C4-2B (cell line): ENCODE results near the gene ERCC1.

Experiments
- H3K27ac ChIP-seq: fragments of 450-650 bp; 2 replicates; pipeline ENCODE4 v1.5.1; 2017
- ZFX ChIP-seq: fragments of 450-650 bp; IDR thresholded peaks from 2 replicates; pipeline ENCODE4 v1.6.1; 2017
- TF ChIP-seq, protein P1 (sequence below): fragments of 450-650 bp; conservative IDR thresholded peaks from 2 replicates; pipeline ENCODE4 v1.5.1; 2017; ENCODE audit warnings: mild to moderate bottlenecking

The ERCC1 gene

DNA sequence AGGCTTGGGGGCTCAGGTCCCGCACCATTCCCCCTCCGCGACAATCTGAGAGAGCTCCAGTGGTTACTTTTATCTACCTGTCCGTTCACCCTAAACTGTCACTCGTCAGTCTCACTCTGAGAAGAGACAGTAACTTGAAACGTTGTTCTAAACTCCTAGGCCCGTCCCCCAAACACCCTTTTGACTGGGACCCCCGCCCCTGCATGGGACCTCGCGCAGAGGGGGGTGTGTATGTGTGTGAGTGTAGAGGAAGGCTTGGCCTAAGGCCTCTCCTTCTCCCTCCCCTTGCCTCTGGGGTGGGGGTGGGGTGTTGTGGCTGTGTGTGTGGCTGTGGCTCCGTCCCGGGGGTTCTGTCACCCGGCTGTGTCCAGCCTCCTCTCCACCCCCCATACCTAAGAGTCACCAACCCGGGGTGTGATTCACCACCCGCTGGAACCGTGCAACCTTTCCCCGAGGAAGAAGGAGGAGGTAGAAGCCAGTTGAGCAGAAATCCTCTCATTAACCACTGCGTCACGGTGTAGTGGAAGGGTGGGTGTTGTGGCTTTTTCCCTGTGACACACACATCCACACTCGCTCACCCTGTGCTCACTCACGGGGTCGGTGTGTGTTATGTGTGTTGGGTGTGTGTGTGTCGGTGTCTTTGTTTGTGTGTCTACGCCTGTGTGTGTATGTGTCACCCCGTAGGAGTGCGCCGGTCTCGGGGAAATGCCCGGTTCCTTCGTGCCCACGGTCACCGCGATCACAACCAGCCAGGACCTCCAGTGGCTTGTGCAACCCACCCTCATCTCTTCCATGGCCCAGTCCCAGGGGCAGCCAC lies 46.4 kb upstream of the ERCC1 start:
- H3K27ac ChIP-seq = peak overlapping the region; percentile 78

DNA sequence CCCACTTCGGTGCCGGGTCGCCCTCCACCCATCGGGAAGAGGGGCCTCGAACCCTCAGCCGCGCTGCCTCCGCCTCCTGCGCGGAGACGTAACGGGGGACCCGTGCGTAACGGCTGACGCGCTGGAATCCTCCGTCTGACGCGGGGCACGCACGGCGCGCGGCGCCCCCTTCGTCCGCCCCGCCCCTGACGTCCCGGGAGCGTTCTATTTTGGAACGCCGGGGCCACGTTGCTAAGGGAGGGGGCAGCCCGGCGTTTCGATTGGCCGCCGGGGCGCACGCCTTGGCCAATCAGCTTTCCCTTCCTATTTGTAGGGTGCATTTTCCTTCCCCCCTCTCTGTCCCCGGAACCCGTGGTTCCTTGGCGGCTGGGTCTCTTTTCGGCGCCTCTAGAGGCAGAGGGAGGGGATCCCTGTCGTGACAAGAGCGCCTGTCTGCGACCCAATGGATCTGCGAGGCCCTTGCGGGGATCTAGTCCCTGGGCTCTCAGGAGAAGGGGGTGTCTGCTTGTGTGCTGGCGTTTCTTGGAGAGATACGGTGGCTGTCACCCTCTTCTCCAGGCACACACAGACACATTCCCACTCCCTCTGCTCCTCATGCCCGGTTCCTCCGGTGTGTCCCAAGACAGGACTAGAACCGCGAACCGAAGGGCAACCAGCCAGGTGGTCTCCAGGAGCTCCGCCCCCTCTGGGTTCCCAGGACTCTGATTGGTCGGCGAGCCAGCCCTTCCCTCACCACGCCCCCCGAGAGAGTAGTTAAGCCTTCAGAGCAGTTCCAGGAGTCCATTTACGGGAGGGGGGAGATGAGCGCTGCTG lies 45.6 kb upstream of the ERCC1 start:
- H3K27ac ChIP-seq = peak overlapping the region; percentile 78
- no peak for TF ChIP-seq ZFX
- TF ChIP-seq, protein P1, sequence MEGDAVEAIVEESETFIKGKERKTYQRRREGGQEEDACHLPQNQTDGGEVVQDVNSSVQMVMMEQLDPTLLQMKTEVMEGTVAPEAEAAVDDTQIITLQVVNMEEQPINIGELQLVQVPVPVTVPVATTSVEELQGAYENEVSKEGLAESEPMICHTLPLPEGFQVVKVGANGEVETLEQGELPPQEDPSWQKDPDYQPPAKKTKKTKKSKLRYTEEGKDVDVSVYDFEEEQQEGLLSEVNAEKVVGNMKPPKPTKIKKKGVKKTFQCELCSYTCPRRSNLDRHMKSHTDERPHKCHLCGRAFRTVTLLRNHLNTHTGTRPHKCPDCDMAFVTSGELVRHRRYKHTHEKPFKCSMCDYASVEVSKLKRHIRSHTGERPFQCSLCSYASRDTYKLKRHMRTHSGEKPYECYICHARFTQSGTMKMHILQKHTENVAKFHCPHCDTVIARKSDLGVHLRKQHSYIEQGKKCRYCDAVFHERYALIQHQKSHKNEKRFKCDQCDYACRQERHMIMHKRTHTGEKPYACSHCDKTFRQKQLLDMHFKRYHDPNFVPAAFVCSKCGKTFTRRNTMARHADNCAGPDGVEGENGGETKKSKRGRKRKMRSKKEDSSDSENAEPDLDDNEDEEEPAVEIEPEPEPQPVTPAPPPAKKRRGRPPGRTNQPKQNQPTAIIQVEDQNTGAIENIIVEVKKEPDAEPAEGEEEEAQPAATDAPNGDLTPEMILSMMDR = no peak

More for the DNA sequence above, 46.4 kb upstream of the ERCC1 start:
- no peak for TF ChIP-seq ZFX
- TF ChIP-seq, protein P1 = no peak

DNA sequence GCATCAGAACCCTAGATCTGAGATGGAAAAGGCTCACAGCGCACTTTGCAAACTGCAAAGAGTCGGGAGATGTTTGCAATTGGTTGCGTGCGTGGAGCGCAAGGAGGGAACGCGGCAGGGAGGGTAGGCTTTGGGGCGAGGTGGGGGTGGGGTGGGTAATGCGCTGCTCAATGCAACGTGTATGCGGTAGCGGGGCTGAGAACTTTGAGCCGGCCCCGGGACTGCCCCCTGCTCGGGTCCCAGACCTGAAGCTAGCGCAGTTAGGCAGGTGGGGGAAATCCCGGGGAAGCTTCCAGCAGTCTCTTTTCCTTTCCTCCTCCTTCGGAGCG lies 45.0 kb upstream of the ERCC1 start:
- peak overlapping the region; percentile 78 for H3K27ac ChIP-seq
- TF ChIP-seq, protein P1 = no peak

DNA sequence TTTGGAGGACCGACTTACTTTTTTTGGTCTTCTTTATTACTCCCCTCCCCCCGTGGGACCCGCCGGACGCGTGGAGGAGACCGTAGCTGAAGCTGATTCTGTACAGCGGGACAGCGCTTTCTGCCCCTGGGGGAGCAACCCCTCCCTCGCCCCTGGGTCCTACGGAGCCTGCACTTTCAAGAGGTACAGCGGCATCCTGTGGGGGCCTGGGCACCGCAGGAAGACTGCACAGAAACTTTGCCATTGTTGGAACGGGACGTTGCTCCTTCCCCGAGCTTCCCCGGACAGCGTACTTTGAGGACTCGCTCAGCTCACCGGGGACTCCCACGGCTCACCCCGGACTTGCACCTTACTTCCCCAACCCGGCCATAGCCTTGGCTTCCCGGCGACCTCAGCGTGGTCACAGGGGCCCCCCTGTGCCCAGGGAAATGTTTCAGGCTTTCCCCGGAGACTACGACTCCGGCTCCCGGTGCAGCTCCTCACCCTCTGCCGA lies 44.5 kb upstream of the ERCC1 start:
- H3K27ac ChIP-seq = peak overlapping the region; percentile 78
- no peak for TF ChIP-seq ZFX
- TF ChIP-seq, protein P1 = no peak

DNA sequence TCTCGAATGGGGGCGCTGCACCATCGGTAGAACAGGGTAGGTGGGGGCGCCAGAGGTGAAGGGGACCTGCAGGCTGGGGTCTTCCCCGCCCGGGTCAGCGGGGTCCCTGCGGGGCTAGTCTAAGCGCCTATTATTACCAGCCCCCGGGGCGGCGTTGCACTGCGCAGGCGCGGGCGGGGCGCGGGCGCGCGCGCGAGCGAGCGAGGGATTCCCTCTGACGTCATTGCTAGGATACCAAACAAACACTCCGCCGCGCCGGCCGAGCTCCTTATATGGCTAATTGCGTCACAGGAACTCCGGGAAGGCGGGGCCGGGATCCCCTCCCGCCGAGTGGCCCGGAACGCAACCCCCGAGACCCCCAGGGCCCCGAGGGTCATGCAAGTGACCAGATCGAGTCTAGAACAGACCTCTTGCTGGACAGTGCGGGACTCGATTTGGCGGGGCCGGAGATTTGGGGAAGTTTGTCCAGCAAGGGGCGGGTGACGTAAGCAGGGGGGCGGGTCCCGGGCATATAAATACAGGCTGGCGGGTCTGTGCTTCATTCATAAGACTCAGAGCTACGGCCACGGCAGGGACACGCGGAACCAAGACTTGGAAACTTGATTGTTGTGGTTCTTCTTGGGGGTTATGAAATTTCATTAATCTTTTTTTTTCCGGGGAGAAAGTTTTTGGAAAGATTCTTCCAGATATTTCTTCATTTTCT lies 43.9 kb upstream of the ERCC1 start, which contains the start of gene FOSB:
Gene FOSB (plus strand): TSS at position 541 of the 703 bp plus-strand sequence. CDS start 591 bp downstream, outside the sequence.
- TF ChIP-seq, protein P1 = no peak
- TF ChIP-seq ZFX = no peak
- peak within 1 kb of the TSS; percentile 78 for H3K27ac ChIP-seq

DNA sequence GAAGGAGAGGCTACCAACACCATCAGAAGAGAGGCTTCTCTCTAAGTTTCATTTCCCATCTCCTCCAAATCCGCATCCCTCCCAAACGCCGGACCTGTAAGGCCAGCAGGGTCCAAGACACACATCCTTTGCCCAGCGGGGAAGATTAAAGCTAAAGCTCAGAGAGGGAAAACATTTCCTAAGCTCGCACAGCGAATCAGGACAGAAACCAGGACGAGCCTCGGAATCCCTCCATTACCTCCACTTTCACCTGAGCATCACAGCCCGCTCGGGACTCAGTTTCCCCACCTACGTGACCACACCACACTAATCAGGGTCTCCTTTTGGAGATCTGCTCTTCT lies 43.4 kb upstream of the ERCC1 start:
- peak overlapping the region; percentile 44; the same call in 1 of the 2 replicates for H3K27ac ChIP-seq
- TF ChIP-seq, protein P1 = no peak
- no peak for TF ChIP-seq ZFX
